Stimulated activated CD8-positive, alpha-beta memory T cell treated with anti-CD3 and anti-CD28 coated beads, Interleukin-4, amount 100 ng/mL, for 24 hours (primary cell): Measurements from ENCODE around the gene CSTF1.
A peak's percentile ranks its signal among the peaks of the same experiment; 100 is the strongest.

ENCODE experiments used
- DNase-seq: peaks from one replicate; pipeline ENCODE4 v3.0.0-alpha.2; 2020; ENCODE audit warnings: low read depth

The CSTF1 gene

DNA sequence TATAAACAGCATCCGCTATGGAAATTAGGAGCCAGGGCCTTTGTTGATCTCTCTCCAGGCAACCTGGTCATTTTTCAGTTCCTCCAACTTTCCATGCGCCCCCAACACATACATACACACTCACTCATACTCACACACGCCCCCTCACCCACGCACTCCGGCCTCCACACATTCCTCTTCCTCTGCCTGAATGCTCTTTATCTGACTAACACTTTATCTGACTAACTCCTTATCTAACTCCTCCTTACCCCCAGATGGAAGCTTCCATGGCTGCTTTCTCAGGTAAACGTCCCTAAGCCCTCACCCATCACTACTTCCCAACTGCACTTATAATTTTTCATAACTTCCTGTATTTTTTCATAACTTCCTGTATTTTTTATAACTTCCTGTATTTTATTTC is 37.1 kb downstream of the CSTF1 start:
- peak; percentile 18 for DNase-seq

DNA sequence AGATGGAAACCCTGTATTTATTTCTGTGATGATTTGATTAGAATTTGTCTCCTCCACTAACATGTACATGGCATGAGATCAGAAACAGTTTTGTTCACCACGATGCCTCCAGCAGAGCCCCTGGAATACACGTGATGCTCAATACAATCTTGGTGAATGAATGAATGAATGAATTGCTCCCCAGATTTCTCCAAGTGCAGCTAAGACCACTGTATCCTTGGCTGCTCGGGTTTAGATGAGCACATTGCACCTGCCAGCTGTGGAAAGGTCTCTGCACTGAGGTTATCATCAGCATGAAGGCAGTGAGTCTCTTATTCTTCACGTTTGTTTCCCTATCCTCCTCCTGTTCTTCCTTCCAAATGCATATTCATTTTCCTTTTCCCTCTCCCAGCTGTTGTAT is 37.5 kb downstream of the CSTF1 start:
- no peak for DNase-seq

DNA sequence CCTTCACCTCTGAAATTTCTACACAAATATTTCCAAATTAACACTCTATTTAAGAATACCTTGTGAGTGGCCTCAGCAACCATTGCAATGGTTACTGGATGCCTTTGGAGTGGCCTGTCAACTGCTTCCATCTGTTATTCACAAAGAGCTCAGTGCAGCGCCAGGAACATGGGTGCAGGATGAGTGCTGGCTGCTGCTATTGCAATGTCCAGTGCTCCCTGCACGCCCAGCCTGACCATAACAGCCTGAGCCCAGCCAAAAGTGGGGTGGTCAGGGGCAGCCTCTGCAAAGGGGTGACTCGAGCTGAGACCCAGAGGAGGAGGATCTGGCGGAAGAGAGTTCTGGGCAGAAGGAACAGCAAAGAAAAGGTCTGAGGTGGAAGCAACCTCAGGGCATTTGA is 38.0 kb downstream of the CSTF1 start:
- DNase-seq: no peak

DNA sequence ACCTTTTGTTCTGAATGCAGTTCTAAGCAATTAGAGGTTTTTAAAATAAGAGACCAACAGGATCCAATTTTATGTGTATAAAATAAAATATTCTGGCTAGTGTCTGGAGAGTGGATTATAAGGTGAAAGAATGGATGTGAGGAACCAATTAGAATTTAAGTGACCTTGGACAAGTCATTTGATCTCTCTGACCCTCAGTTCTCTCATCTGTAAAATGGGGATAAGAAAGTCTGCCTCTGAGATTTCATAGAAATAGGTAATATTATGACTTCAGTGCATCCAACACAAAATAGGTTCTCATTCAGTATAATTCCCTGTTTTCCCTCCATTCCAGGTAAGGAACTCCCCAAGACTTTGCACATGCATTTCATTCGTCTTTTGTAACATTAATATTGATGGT is 38.5 kb downstream of the CSTF1 start:
- no peak for DNase-seq

DNA sequence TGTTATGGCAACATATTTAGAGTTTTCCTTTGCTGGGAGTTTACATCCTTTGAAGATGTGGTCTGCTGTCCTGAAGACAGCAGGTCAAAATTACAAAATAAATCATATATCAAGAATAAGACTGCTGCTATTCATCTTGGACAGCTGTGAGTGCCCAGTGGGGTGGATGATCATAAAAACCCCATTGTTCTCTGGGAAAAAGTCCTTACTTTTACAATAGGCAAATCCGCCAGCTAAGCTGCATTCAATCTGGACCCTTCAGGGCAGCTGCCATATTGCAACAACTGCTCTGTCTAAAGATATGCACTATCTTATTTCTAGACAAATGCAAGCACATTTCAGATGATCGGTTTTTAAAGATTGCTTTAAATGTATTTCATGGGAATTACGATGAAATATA is 39.0 kb downstream of the CSTF1 start:
- DNase-seq: no peak

DNA sequence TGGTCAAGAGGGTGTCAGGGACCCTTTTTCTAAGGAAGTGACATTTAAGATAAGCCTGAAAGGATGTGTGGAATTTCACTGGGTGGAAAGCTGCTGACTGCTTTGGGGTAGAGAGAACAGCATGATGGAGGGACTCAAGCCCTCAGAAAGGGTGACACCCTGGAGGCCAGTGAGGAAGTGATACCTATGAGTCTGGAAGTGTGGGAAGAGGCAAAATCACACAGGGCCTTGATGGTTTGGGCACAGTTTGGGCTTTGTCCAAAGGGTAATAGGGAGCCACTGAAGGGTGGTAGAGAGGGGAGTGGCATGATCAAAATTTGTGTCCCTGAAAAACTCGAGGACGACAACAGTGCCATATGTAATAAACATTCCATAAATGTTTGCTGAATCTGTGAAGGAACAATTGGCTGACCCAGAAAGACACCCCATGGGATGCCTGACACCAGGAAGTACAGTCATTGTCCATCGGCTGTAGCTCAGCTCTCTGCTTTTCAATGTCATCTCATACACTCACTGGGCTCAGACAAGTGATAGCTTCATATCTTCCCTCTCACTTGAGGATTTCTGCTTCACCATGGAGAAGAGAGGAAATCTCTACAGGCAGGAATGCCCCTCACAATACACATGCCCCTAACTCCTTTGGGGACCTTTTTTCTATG is 40.9 kb downstream of the CSTF1 start:
- DNase-seq: no peak

DNA sequence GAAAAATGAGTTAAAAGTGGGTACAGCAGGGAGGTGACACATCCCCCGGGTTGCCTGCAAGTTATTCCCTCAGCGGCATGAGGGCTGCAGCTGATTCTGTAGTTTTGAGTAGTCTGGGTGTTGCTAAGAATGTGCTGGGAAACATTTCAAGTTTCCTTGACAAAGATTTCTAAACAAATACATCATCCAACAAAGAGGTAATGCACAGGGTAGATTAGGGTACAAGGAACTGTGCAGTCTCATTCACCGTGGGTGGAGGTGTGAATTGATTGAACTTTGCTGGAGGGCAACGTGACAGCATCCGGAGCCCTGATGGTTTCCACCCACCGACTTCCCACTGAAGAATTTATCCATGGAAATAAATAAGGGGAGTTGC is 41.4 kb downstream of the CSTF1 start:
- DNase-seq: no peak

DNA sequence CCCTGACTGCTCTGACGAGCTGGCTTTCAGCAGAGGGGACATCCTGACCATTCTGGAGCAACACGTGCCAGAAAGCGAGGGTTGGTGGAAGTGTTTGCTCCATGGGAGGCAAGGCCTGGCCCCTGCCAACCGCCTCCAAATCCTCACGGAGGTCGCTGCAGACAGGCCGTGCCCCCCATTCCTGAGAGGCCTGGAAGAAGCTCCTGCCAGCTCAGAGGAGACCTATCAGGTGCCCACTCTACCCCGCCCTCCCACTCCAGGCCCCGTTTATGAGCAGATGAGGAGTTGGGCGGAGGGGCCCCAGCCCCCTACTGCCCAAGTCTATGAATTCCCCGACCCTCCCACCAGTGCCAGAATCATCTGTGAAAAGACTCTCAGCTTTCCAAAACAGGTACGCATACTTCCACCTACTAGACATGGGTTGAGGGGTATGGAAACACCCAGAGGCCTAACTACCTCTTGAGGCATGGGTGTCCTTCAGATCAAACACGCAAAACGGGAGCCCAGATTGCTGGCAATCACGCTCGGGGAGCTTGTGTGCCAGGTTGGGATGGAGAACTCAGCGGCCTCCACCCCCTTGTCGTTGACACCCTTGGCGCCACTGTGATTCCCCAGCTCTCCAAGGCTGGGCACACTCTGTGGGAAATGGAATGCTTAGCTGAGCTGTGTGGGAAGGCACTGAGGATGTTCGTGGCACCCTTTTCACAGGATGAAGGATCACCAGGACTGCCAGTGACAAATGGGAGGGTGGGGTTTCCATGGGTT is 44.9 kb downstream of the CSTF1 start:
- no peak for DNase-seq

DNA sequence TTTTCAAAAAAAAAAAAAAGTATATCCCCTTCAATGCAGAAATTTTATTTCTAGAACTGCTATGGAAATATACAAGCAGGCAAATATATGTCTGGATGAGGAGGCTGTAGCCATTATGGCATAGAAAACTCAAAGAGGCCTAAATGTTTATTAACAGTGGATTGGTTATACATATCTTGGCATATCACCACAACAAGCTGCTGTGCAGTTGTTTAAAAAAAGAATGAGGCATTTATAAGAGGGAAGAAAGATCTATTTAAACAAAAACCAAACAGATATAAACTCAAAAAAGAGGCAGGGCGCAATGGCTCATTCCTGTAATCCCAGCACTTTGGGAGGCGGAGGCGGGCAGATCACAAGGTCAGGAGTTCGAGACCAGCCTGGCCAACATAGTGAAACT is 45.8 kb downstream of the CSTF1 start:
- DNase-seq: no peak

DNA sequence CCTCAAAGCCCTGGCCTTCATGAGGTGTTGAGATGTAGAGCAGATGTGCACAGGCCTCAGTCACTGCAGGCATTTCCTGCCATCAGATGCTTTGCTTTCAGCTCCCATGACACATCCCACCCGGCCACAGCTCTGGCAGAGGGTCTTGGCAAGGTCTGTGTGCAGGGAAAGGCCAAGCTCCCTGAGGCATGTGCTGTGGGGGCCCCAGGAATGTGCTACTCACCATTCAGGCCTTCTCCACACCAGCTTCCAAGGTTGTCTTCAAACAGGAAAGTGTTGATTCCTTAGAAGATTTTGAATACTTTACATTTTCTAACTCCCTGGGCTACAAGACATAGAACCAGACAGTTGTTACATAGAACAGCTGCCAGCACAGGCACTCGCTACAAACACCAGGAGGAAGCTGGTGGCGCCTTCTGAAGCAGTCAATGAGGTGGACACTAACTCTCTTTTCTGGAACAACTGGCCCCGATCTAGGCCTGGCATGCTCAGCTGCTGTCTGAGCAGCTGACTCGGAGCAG is 47.4 kb downstream of the CSTF1 start:
- DNase-seq: no peak

DNA sequence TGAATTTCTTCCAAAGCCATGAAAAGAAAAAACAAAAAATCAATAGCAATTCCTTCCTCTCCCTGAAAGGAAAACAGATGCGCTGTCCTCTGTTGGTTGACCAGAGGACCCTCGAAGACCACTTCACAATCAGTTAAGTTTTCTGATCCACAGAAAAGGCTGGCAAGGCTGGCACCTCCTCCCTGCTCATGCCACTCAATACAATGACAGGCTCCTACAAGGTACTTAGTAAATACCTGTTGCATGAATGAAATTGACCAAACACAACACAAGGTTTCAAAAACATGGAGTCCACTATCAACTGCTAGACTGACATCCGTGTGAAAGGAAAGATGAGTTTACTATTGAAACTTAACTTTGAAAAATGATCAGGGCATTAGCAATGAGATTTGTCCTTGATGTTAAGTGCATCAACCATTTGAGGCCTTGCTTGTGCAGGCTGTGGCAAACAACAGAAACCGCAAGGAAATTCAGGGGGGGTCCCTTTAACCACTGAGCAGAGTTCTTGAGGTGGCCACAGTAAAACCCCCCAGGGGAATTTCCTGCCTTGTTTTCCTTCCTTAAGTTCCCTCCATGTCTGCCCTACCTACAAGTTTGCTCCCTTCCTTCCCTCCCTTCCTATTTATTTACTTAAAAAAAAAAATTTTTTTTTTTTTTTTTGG is 48.0 kb downstream of the CSTF1 start:
- peak; percentile 44 for DNase-seq

DNA sequence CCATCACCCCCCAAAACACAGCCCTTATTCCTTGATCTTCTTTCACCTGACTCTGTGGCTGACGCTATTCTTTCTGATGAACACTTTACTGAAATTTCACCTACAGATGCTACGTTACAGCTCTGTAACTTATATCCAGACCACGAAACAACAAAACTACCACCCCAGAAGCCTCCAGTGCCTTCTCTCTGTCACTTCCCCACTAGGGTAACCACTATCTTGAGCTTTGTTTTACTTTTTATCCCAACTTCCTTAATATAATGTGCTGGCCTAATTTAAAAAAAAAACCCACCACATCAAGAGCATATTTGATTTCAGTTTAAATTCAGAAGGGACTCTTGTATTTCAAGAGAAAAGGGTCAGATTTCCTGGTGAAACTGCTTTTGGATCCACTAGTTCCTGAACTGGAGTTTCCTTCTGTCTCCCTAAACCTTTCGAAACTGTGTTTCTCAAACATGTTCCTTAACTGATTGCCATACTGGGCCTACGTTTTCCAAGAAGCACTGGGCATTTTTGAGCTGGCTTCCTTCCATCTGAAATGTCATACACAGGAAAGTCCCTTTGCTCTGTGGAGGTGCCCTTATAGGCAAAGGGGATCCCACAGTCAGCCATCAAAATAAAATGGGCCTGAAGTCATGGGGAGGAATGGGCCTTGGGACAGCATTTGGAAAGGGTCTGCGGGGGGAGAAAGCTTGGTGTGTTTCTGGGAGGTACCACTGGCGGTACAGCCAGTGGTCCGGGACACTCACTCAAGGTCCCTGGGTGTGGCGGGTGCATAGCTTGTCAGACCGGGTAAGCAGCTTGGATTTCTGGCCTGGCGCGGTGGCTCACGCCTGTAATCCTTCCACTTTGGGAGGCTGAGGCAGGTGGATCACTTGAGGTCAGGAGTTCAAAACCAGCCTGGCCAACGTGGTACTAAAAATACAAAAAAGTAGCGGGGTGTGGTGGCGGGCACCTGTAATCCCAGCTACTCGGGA is 50.2 kb downstream of the CSTF1 start:
- no peak for DNase-seq

DNA sequence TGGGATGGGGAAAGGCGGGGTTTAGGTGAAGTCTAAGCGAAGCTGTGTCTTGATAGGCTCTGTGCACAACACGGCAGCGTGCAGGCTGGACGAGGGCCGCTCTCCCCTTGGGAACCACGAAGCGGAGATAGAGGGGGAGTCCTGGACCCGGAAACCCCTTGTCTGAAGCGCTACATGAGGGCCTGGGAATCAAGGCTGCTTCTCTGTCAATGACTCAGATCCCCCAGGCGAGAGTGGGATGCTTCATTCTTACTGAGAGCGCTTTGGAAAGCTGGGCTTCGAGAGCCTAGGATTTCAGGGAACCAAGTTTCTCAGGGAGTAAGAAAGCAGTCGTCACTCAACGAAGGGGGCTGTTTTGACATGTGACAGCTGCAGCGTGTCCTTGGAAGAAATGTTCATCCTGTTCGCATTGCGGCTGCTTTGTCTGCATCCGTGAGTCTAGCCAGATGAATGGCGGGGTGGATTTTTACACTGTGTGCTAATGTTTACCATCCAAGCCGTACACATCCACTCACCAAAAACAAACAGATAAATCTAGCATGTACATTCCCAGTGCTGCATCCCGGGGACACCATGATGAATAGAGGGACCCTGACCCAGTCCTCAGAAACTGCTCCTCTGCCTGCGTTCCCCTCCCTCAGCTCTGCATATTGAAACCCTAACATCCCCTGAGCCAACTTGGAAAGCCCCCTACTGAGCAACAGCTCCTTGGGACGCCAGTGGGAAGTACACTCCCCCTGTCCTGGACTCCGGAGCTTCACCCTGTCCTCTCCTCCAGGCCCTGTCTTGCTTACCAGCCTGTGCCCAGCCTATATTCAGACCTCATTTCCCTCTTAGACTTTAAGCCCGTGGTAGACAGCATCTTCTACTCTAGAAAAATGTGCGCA is 51.5 kb downstream of the CSTF1 start:
- DNase-seq: no peak

DNA sequence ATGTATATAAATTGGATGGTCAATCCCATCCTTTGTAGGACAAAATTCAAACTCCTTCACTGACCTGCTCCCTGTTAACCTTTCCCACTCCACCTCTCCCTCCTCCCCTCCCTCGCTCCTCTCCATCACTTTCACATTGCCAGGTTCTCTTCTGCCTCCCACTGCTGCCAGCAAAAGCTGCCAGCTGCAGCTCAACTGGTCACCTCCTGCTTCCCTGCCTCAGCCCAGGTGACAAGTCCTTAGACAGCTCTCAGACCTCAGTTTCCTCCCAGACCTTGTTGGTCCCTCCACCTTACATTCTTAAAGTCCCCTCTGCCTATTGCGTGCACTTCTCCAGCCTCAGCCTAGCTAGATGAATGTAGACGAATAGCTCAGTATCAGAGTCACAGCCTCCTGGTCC is 52.7 kb downstream of the CSTF1 start:
- DNase-seq: no peak

DNA sequence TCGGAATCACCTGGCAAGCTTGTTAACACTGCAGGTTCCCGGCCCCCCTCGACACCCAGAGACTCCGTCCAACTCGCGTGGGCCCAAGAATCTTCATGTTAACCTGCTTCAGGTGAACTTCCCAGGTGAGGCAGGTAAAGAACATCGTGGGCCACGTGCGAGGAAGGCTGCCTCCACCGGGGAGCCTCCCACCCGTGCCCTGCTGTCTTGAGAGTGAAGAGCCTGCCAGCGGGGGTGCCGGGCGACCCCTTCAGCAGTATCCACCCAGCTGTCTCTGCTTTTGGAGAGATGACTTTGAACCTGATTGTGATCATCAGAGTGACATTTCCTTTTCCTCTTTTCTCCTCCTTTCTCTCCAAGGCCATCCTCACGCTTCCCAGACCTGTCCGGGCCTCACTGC is 53.1 kb downstream of the CSTF1 start:
- DNase-seq: no peak

DNA sequence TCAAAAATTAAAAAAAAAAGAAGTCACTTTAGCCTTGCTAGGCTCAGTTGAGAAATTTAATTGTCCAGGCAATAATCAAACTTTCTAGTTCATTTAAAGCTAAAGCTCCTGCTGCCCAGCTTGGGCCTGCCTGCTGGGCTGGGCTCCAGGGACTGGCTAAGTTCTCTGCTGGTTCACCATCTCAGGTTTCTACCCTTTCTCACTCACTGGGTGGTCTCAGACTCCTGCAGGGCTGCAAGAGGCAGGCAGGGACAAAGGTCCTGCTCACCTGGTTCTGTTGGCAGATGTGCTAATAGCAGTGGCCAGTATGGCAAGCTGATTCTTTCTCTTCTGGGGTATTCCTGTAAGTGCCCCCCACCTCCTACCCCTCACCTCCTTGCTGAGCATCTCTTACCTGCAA is 54.8 kb downstream of the CSTF1 start:
- no peak for DNase-seq

DNA sequence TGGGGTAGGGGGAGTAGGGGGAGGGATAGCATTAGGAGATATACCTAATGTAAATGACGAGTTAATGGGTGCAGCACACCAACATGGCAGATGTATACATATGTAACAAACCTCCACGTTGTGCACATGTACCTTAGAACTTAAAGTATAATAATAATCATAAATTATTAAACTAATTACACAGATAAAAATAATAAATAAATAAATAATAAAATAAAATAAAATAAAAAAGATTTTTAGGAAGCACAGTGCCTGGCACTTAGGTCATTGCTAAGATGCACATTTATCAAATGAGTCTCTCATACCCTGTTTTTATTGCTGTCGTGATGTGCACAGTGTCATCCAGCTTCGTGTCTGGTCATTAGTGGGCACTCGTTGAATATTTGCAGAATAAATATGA is 57.0 kb downstream of the CSTF1 start:
- DNase-seq: no peak

DNA sequence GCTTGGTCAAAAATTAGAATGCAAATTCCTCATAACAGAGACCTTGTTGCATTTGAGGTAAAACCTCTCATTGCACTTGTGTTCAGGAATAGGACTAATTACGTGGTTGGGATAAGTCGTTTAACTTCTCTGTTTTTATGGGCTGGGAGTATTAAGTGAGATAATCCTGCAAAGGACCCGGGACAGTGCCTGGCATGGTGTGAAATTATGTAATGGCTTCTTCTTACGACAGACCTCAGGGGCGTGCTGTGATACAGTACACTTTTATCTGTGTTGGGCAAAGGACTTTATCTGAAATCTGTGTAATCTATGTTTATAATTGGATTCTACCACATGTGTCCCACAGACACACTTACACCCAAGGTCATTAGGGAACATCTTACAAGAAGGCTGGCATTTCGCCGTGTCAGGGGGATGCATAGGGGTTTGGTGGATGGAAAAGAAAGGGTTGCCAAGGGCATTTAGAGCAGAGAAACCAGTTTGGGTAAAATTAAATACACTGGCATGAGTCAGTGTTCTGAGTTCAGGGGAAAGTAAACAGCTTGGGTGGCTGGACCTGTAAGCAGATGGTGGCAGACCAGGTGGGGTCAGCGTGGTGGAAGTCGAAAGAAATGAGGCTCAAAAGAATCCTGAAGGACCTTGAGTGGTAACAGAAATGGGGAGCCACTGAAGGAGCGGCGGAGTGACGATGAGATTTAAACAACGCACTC is 58.8 kb downstream of the CSTF1 start:
- DNase-seq: no peak

DNA sequence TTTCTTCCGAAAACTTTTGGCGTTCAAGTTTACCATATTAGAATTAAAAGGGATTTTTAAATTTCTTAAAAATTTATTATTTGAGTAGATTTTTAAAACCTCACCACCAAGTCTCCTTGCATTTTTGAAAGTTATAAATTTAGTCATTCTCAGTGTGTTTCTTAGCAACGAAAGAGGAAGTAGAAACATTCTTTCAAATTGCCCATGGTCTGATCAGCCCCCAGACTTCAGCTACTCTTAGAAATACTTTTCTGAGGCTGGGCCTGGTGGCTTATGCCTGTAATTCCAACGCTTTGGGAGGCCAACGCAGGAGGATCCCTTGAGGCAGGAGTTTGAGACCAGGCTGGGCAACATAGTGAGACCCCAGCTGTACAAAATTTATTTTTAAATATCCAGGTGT is 60.9 kb downstream of the CSTF1 start:
- DNase-seq: no peak

DNA sequence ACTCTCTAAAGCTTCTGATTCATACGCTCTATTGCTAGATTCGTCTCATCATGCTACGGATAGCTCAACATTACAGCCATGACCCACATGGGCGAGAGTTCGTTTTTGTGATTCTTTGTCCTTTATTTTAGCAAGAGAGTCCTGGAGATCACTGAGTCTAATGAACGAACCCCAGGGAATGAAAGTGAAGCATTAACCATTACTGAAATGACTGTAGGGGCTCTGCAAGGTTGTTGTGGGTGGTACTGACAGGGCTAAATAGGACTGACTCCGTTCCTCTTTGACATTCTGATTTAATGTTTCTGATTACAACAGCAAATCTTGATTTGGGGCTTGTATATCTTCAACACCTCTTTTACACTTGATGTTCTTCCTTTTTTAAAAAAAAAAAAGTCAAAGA is 62.3 kb downstream of the CSTF1 start:
- no peak for DNase-seq
